Activated CD4-positive, alpha-beta T cell treated with anti-CD3 and anti-CD28 coated beads, Interleukin-2, Interleukin-4, amounts not matched to agents 100 ng/mL and 50 ng/mL, durations not matched to agents 16 hours and 8 hours (primary cell): ENCODE results near the gene RFX1.
"Not testable (repeated sequence)": the region's sequence is repeated elsewhere in the genome, so short reads cannot be mapped to it uniquely, and the experiment has no call there.

Source experiments
- DNase-seq: peaks from one replicate; pipeline ENCODE4 v3.0.0-alpha.2; 2020; ENCODE audit warnings: low spot score

RFX1 gene

DNA sequence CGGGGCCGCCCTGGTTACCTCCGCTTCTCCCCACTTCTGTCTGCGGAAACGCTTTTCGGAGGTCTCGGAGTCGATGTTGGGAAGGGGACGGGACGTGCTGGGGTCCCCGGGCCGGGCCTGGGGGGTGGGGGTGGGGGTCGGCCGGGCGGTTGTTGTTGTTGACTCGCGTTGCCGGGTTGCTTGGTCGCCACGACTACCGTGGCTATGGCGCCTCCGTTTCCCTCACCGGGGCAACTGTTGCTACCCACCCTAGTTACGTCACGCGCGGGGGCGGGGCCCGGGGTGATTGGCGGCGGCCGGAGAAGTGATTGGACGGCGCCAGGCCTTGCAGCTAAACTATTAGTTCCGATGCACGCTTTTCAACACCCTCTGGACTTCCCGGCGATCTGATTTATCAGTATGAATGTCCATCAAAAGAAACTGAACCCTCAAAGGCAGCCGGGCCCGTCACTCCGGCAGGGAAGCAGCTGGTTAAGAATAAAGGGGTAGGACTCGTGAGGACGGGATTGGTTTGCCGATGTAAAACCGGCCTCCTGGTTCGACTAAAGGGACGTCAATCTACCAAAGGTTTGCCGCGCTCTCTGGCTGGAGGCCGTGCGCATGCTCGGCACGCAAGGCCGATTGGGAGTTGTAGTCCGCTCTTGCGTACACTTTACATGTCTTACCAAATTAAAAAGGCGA, at the start of gene RFX1:
Gene RFX1, minus strand, starts transcription at position 236 of the 681 bp plus-strand sequence. CDS start 12,477 bp downstream, outside the sequence.
- DNase-seq, result peak; percentile 99

DNA sequence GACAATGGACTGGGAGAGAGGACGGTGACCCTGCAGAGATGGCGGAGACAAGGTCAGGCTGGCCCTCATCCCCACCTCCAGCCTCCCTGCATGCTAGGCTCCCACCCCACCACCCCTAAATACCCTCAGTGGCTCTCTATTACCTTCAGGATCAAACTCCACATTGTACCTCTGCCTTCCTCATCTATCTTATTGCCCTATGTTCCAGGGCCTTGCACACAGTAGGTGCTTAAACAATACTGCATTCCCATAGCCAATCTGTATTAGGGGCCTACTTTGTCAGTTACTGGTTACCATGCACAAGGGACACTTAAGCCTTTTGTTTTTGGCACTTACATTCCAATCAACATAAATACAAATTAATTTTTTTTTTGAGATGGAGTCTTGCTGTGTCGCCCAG, 49.3 kb upstream of the RFX1 start:
- no peak for DNase-seq

DNA sequence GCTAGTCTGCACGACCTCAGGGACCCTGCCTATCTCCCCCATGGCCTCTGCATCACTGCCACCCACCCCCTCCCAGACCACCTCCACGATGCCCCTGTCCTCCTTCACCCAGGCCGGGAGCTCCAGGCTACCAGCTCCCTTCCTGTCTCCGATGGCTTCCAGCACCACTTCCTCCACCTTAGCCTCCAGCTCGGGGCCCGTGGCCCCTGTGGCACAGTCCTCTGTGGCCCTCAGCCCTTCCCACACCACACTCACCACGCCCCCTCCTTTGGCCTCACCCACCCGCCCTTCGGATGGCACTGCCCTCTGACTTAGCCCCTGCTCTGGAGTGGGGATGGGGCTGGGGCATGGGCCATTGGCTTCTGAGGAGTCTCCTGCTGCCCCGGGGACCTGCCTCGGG, 48.6 kb upstream of the RFX1 start:
- no peak for DNase-seq

DNA sequence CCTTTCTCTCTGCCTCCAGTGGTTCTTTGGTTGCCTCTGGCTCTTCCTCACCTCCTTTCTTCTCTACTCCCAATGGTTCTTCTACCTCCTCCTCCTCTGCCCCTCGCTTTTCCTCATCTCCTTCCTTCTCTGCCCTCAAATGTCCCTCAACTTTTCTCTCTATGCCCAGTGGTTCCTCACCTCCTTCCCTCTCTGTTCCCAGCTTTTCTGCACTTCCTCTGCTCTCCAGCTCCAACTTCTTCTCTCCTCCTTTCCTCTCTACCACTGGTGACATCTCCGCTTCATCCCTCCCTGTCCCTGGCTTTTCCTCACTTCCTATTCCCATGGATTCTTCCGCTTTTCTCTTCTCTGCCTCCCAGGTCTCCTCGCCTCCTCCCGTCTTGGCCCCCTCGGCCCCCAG, 48.0 kb upstream of the RFX1 start:
- no peak for DNase-seq

DNA sequence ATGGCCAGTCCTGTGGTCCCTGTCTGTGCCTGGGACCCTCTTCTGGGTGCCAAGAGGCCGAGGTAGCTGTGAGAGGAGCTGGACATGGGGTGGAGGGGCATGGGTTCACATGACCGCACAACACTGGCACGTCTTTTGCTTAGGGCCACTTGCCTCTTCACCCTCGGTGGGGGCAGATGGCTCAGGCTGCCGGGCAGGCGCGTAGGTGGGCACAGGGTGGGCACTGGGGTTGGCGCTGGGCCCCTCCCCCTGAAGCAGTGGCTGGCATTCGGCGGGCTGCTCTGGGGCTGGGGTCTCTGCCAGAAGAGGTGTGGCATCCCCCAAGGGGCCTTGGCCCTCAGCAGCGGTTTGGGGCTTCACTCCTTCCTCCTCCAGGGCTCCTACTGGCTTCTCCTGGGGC, 47.4 kb upstream of the RFX1 start:
- no peak for DNase-seq

DNA sequence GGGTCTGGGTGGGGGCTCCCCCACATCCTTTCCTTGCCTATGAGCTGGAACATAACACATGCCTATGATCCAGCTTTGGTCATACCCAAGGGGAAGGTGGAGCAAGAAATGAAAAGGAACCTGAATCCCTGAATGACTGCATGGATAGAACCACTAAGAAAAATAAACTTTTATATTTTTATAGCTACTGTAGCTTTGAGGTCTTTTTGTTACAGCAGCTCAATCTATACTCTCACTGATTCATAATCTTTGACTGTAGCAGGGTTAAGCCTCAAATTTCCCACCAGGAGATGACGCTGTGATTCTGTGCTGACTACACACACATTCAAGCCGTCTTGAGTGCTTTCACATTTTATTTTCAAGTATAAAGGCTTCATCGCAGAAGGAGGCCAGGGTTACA, 46.9 kb upstream of the RFX1 start:
- no peak for DNase-seq

DNA sequence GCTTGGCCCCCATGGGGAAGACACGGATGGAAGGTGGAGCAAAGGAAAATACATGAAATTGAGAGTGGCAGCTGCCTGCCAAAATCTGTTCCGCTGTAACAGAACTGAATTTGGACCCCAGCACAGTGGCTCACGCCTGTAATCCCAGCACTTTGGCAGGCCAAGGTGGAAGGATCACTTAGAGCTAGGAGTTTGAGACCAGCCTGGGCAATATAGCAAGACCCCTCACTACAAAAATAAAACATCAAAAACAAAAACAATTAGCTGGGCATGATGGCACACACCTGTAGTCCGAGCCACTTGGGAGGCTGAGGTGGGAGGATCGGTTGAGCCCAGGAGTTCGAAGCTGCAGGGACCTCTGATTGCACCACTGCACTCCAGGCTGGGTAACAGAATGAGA, 46.4 kb upstream of the RFX1 start:
- DNase-seq, result no peak

DNA sequence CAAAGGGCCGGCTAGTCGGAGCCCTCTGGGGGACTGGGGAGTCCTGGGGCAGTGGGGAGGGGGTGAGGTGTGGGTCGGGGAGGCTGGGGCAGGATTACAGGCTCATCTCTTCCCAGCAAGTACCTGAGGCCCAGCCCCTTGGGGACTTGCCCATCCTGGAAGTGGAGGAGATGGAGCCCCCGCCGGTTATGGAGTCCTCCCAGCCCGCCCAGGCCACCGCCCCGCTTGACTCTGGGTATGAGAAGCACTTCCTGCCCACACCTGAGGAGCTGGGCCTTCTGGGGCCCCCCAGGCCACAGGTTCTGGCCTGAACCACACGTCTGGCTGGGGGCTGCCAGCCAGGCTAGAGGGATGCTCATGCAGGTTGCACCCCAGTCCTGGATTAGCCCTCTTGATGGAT, 45.9 kb upstream of the RFX1 start:
- DNase-seq, result no peak

DNA sequence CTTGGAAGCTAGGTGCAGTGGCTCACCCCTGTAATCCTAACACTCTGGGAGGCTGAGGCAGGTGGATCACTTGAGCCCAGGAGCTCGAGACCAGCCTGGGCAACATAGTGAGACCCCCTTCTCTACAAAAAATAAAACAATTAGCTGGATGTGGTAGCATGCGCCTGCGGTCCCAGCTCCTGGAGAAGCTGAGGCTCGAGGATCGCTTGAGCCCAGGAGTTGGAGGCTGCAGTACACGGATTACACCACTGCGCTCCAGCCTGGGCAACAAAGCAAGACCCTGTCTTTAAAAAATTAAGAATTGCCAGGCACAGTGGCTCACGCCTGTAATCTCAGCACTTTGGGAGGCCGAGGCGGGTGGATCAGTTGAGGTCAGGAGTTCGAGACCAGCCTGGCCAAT, 44.8 kb upstream of the RFX1 start:
- not testable (repeated sequence) for DNase-seq

DNA sequence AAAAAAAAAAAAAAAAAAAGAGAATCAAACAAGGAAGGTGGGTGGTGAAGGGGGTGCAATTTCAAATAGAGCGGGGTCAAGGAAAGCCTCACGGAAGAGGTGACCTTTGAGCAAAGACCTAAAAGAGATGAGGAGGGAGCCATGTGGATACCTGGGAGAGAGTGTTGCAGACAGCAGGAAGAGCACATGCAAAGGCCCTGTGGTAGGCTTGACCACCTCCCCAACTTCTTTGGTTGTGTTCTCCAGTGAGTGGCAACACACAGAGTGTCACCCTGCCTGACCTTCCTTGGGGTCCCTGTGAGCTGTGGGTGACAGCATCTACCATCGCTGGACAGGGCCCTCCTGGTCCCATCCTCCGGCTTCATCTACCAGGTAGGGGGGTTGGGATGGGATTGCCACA, 44.4 kb upstream of the RFX1 start:
- DNase-seq, result no peak

DNA sequence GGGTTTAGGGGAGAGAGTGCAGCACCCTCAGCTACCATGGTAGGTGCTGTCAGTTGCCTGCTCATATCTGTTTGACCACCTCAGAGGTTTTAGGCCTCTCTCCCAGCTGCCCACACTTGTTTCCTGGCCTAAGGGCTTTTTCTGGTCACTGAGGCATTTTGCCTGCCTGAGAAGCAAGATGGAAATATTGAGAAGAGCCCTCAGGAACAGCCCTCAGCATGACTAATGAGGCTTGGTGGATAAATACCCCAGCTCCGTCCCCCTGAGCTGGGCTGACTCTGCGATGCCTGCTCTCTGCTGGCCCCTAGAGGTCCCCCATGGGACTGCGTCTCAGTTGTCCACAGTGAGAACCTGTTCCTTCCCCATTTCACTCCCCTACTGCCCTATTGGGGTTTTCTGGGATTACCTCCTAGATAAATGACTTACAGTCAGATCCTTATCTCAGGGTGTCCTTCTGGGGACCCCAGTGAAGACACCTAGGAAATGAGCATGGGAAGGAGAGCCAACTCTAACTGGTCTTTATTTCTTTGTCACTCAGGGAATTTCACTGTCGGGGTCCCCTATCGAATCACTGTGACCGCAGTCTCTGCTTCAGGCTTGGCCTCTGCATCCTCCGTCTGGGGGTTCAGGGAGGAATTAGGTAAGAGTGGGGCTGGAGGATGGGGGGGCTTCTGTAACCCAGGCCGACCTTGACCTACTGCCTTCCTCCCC, 42.5 kb upstream of the RFX1 start:
- DNase-seq, result peak; percentile 71

DNA sequence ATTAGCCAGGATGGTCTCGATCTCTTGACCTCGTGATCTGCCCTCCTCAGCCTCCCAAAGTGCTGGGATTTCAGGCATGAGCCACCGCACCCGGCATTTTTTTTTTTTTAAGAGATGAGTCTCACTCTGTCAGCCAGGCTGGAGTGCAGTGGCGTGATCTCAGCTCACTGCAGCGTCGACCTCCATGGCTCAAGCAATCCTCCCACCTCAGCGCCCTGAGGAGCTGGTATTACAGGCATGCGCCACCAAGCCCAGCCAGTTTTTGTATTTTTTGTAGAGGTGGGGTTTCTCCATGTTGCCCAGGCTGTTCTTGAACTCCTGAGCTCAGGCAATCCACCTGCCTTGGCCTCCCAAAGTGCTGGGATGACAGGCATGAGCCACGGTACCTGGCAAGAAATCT, 41.7 kb upstream of the RFX1 start:
- DNase-seq, result not testable (repeated sequence)

DNA sequence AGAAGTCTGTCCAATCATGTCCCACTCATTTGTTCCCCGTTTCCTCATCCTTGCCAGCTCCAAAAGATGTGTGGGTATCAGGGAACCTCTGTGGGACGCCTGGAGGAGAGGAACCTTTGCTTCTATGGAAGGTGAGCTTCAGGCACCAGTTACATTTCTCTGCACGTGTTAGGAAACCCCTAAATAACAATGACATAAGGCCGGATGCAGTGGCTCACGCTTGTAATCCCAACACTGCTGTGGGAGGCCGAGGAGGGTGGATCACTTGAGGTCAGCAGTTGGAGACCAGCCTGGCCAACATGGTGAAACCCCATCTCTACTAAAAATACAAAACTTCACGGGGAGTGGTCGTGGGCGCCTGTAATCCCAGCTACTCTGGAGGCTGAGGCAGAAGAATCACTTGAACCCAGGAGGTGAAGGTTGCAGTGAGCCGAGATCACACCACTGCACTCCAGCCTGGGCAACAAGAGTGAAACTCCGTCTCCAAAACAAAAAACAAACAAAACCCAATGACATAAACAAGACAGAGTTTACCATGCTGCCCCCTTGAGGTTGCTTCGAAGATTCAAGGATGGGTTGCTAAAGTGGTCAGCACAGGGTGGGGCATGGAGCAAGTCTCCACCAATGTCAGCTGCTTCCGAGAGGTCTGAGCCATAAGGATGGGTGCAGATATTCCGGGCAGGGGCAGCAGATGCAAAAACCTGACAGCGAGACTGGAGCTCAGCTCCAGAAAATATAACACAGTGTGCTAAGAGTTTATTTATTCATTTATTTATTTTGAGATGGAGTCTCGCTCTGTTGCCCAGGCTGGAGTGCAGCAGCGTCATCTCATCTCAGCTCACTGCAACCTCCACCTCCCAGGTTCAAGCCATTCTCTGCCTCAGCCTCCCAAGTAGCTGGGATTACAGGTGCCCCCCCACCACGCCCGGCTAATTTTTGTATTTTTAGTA, 36.8 kb upstream of the RFX1 start:
- DNase-seq, result peak; percentile 57

DNA sequence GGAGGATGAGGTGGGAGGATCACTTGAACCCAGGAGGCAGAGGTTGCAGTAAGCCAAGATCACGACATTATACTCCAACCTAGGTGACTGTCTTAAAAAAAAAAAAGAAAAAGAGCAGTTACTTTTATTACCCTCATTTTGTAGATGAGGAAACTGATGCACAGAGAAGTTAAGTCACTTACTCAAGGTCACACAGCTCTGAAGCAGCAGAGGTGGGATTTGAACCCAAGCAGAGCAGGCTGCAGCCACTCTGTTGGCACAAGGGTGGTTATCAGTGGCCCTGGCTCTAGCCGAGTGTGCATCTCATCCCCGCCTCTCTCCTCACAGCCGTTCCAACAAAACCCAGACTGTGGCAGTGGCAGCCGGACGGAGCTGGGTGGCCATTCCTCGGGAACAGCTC, 33.1 kb upstream of the RFX1 start:
- DNase-seq, result no peak

DNA sequence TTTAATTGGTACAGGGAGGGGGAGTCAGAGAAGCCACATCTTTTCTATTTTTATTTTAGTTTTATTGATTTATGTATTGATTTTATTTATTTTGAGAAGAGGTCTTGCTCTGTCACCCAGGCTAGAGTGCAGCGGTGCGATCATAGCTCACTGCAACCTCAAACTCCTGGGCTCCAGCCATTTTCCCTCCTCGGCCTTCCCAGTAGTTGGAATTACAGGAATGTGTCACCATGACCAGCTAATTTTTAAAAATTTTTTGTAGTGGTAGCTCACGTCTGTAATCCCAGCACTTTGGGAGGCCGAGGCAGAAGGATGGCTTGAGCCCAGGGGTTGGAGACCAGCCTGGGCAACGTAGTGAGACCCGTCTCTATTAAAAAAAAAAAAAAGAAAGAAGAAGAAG, 29.6 kb upstream of the RFX1 start:
- DNase-seq, result no peak

DNA sequence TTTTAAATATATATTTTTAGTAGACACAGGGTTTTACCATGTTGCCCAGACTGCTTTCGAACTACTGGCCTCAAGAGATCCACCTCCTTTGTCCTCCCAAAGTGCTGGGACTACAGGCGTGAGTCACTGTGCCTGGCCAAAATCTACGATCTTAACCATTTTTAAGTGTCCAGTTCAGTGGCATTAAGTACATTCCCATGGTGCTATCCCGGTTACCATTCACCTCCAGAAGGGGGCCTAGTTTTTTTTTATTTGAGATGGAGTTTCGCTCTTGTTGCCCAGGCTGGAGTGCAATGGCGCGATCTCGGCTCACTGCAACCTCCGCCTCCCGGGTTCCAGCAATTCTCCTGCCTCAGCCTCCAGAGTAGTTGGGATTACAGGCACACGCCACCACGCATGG, 29.0 kb upstream of the RFX1 start:
- DNase-seq, result not testable (repeated sequence)

DNA sequence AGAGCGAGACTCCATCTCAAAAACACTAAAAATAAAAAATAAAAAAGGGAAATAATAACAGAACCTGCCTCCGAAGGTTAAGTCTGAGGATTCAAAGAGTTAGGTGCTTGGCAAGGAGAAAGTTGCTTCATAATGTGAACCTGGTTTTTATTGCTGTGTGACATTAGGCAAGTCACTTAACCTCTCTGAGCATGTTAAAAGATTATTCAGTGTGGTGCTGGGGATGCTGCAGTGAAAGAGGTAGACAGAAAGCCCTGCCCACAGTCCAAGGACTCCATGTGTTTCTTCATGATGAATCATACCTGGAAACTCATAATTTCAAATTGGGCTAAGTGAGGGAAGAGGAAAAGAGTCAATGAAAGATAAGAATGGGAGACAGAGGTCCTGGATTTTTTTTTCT, 27.8 kb upstream of the RFX1 start:
- DNase-seq, result no peak

DNA sequence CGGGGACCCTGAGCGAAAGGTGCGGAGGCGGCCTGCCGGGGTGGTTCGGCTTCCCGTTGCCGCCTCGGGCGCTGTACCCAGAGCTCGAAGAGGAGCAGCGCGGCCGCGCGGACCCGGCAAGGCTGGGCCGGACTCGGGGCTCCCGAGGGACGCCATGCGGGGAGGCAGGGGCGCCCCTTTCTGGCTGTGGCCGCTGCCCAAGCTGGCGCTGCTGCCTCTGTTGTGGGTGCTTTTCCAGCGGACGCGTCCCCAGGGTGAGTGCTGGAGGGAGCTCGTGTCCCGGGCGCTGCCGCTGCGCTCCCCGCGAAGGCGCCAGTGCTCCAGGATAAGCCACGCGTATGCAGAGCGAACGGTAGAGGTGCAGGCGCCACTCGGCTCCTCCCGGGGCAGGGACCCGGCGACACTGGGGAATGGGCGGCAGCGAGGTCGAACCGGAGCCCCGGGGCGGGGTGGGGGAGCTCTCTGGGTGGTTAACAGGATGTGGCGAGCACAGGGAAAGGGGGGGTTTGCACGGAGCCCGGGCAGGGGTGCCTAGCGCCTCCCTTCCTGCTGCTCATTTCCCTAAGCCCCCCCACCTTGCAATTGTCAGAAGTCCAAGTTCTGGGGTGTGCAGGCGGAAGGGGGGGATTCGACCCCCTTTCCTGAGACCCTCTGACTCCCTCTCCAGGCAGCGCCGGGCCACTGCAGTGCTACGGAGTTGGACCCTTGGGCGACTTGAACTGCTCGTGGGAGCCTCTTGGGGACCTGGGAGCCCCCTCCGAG, 25.8 kb upstream of the RFX1 start, which contains the start of gene IL27RA:
Gene IL27RA, plus strand, starts transcription at position 44 of the 762 bp plus-strand sequence. Its CDS starts 111 bp downstream, at position 155.
- peak; percentile 70 for DNase-seq

DNA sequence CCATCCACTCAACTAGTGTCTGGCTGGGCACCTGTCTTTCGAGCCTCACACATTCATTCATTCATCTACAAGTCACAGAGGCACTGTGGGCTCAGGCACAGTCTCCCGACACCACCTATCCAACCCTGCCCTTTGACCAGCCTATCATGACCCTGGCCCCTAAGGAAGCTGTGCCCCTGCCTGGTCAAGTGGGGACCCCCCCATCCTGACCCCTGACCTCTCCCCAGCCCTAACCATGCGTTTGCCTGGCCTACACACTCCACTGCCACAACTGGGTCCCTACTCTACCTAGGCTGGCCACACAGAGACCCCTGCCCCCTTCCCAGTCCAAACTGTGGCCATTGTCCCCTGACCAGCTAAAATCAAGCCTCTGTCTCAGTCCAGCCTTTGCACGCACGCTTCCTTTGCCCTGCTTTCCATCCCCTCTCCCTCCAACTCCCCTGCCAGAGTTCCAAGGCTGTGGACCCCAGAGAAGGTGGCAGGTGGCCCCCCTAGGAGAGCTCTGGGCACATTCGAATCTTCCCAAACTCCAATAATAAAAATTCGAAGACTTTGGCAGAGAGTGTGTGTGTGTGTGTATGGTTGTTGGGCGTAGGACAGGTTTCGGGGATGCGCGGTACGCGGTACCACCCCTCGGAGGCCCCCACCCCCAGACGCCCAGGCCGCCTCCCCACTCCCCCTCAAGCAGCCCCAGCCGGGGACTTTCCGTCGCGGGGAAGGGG, 25.0 kb upstream of the RFX1 start:
- DNase-seq, result no peak

DNA sequence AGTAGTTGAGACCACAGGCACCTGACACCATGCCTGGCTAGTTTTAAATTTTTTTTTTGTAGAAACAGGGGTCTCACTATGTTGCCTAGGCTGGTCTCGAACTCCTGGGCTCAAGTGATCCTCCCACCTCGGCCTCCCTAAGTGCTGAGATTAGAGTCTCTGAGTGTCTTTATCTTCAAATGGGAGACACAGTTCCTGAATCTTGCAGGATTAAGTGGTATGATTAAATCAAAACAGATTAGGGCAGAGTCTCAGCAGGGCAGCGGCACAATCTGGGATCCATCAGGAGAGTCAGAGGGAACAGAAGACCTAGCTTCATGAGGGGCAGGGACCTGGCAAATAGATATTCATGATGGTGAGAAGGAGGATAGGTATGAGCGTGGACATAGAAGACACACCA, 22.8 kb upstream of the RFX1 start:
- no peak for DNase-seq

DNA sequence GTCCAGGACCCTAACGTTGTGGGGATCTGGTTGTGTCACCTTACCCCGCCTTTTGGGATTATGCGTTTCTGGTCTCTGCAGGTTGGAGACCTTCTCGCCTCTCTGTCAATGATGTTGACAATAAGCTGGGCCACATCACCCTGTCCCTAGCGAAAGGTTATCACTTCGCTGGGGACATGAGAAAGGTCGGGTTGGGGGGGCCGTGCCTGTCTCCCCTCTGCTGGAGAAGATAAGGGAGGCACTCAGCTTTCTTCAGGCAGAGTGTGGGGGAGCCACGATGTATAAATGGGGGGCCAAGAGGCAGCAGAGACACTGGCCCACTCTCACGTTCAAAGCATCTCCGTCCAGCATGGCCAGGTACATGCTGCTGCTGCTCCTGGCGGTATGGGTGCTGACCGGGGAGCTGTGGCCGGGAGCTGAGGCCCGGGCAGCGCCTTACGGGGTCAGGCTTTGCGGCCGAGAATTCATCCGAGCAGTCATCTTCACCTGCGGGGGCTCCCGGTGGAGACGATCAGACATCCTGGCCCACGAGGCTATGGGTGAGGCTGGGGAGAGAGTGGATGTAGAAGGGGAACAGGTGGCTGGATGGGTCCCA, 21.8 kb upstream of the RFX1 start, which contains the start of gene RLN3:
Gene RLN3, plus strand, starts transcription at position 293 of the 595 bp plus-strand sequence. Its CDS starts 57 bp downstream, at position 350.
- DNase-seq, result no peak
